ENCODE measurements around the gene DNAH10.

The DNAH10 gene

GRCh38 chr12:123772074-123772473 lies 10.0 kb downstream of the DNAH10 start:
- ATAC-seq: no peak
- TF ChIP-seq ZFP3 (CRISPR knock-in tag; IDR thresholded peaks at IDR 0.05) (no peak), POU6F1 (CRISPR knock-in tag; IDR thresholded peaks at IDR 0.05; ENCODE audit: borderline replicate concordance, low read depth) (no peak), CREB5 (CRISPR knock-in tag; IDR thresholded peaks at IDR 0.05; ENCODE audit: low read depth) (no peak), OSR1 (CRISPR knock-in tag; IDR thresholded peaks at IDR 0.05) (no peak), ZC3H10 (CRISPR knock-in tag; IDR thresholded peaks at IDR 0.05) (no peak), ZNF565 (CRISPR knock-in tag; conservative IDR thresholded peaks at IDR 0.05; ENCODE audit: low read depth) (no peak), TSHZ2 (CRISPR knock-in tag; IDR thresholded peaks at IDR 0.05) (no peak), ISL1 (CRISPR knock-in tag; IDR thresholded peaks at IDR 0.05) (no peak), ZNF70 (CRISPR knock-in tag; IDR thresholded peaks at IDR 0.05) (no peak), TCF4 (CRISPR knock-in tag; IDR thresholded peaks at IDR 0.05; ENCODE audit: borderline replicate concordance) (no peak), RARB (CRISPR knock-in tag; IDR thresholded peaks at IDR 0.05) (no peak), SNAI2 (CRISPR knock-in tag; IDR thresholded peaks at IDR 0.05) (no peak), TOX (CRISPR knock-in tag; IDR thresholded peaks at IDR 0.05; ENCODE audit: borderline replicate concordance) (no peak), PPARA (CRISPR knock-in tag; IDR thresholded peaks at IDR 0.05; ENCODE audit: borderline replicate concordance) (no peak), GLIS3 (CRISPR knock-in tag; IDR thresholded peaks at IDR 0.05) (no peak), PATZ1 (CRISPR knock-in tag; IDR thresholded peaks at IDR 0.05; ENCODE audit: borderline replicate concordance) (no peak), ESRRG (CRISPR knock-in tag; IDR thresholded peaks at IDR 0.05) (no peak), CSDC2 (CRISPR knock-in tag; IDR thresholded peaks at IDR 0.05) (no peak), ARNTL (CRISPR knock-in tag; IDR thresholded peaks at IDR 0.05; ENCODE audit: borderline replicate concordance, low read depth) (no peak)

GRCh38 chr12:123773375-123773774 lies 11.3 kb downstream of the DNAH10 start:
- no peak for ATAC-seq
- TF ChIP-seq CSRNP3 (CRISPR knock-in tag; IDR thresholded peaks at IDR 0.05): no peak
- no peak for TF ChIP-seq ZFP3 (CRISPR knock-in tag; IDR thresholded peaks at IDR 0.05)
- no peak for TF ChIP-seq PPARA (CRISPR knock-in tag; IDR thresholded peaks at IDR 0.05; ENCODE audit: borderline replicate concordance)
- TF ChIP-seq CSDC2 (CRISPR knock-in tag; IDR thresholded peaks at IDR 0.05): no peak
- no peak for TF ChIP-seq ZNF565 (CRISPR knock-in tag; conservative IDR thresholded peaks at IDR 0.05; ENCODE audit: low read depth)
- no peak for TF ChIP-seq OSR1 (CRISPR knock-in tag; IDR thresholded peaks at IDR 0.05)
- no peak for TF ChIP-seq CREB5 (CRISPR knock-in tag; IDR thresholded peaks at IDR 0.05; ENCODE audit: low read depth)
- no peak for TF ChIP-seq ZNF70 (CRISPR knock-in tag; IDR thresholded peaks at IDR 0.05)
- no peak for TF ChIP-seq ZFP30 (CRISPR knock-in tag; IDR thresholded peaks at IDR 0.05)
- TF ChIP-seq ESRRG (CRISPR knock-in tag; IDR thresholded peaks at IDR 0.05): no peak
- no peak for TF ChIP-seq ZNF8 (CRISPR knock-in tag; IDR thresholded peaks at IDR 0.05)
- TF ChIP-seq GLIS3 (CRISPR knock-in tag; IDR thresholded peaks at IDR 0.05): no peak
- no peak for TF ChIP-seq SNAI2 (CRISPR knock-in tag; IDR thresholded peaks at IDR 0.05)
- TF ChIP-seq RARB (CRISPR knock-in tag; IDR thresholded peaks at IDR 0.05): no peak
- TF ChIP-seq POU6F1 (CRISPR knock-in tag; IDR thresholded peaks at IDR 0.05; ENCODE audit: borderline replicate concordance, low read depth): no peak
- no peak for TF ChIP-seq PATZ1 (CRISPR knock-in tag; IDR thresholded peaks at IDR 0.05; ENCODE audit: borderline replicate concordance)
